GM04504 (cell line): Measurements from ENCODE around the gene MTCH2.
A peak's percentile ranks its signal among the peaks of the same experiment; 100 is the strongest.
"Not testable (repeated sequence)": the region's sequence is repeated elsewhere in the genome, so short reads cannot be mapped to it uniquely, and the experiment has no call there.

ENCODE experiments used
- DNase-seq: peaks from one replicate; pipeline ENCODE4 v3.0.0-alpha.2; 2012; ENCODE audit warnings: low read depth

The MTCH2 gene

GRCh38 chr11:47642099-47642855 lies at the start of gene MTCH2:
Gene MTCH2, minus strand, starts transcription at chr11:47642559. Its CDS starts 94 bp downstream, at chr11:47642465.
- DNase-seq, result peak; percentile 93

- no peak for DNase-seq
Measured at GRCh38 chr11:47691979-47692378, 49.6 kb upstream of the MTCH2 start.

GRCh38 chr11:47689480-47689879 lies 47.1 kb upstream of the MTCH2 start:
- no peak for DNase-seq

- DNase-seq, result no peak
Measured at GRCh38 chr11:47688991-47689390, 46.6 kb upstream of the MTCH2 start.

GRCh38 chr11:47688111-47688510 lies 45.8 kb upstream of the MTCH2 start:
- DNase-seq, result no peak

GRCh38 chr11:47686704-47687103 lies 44.3 kb upstream of the MTCH2 start:
- DNase-seq, result not testable (repeated sequence)

- no peak for DNase-seq
Measured at GRCh38 chr11:47686151-47686550, 43.8 kb upstream of the MTCH2 start.

- no peak for DNase-seq
Measured at GRCh38 chr11:47675851-47676250, 33.5 kb upstream of the MTCH2 start.

- DNase-seq, result no peak
Measured at GRCh38 chr11:47672283-47672730, 29.9 kb upstream of the MTCH2 start.

- DNase-seq, result no peak
Measured at GRCh38 chr11:47669856-47670255, 27.5 kb upstream of the MTCH2 start.

- no peak for DNase-seq
Measured at GRCh38 chr11:47668665-47669064, 26.3 kb upstream of the MTCH2 start.

GRCh38 chr11:47667555-47667954 lies 25.2 kb upstream of the MTCH2 start:
- DNase-seq, result no peak

- DNase-seq, result no peak
Measured at GRCh38 chr11:47667135-47667534, 24.8 kb upstream of the MTCH2 start.

GRCh38 chr11:47664936-47665335 lies 22.6 kb upstream of the MTCH2 start:
- DNase-seq, result not testable (repeated sequence)

GRCh38 chr11:47661245-47661644 lies 18.9 kb upstream of the MTCH2 start:
- DNase-seq, result no peak

- DNase-seq, result no peak
Measured at GRCh38 chr11:47659276-47659675, 16.9 kb upstream of the MTCH2 start.

- no peak for DNase-seq
Measured at GRCh38 chr11:47656260-47656885, 14.0 kb upstream of the MTCH2 start.

GRCh38 chr11:47651818-47652469 lies 9.6 kb upstream of the MTCH2 start:
- no peak for DNase-seq

- DNase-seq, result no peak
Measured at GRCh38 chr11:47649276-47649675, 6.9 kb upstream of the MTCH2 start.

- no peak for DNase-seq
Measured at GRCh38 chr11:47646019-47646418, 3.7 kb upstream of the MTCH2 start.

GRCh38 chr11:47645500-47645899 lies 3.1 kb upstream of the MTCH2 start:
- DNase-seq, result no peak

GRCh38 chr11:47641600-47642098 lies 710 bp downstream of the MTCH2 start:
- DNase-seq, result no peak

- peak; percentile 11 for DNase-seq
Measured at GRCh38 chr11:47640506-47640905, 1.9 kb downstream of the MTCH2 start.
